Fibroblast of the aortic adventitia (primary cell): ENCODE measurements around the gene PLCD1. TPM values are rescaled to one million over a fixed set of nuclear protein-coding genes. Genes with fewer than 3 reads are reported as not detected.

ENCODE experiments used
- DNase-seq: peaks from one replicate; pipeline ENCODE4 v3.0.0-alpha.2; 2010; ENCODE audit warnings: low read depth
- H3K4me3 ChIP-seq: 2 replicates; pipeline ENCODE4 v1.5.1; 2011; ENCODE audit warnings: low read depth, mild to moderate bottlenecking, control low read depth, low read length, moderate library complexity
- CTCF ChIP-seq: IDR thresholded peaks from 2 replicates; pipeline ENCODE4 v1.5.1; 2011; ENCODE audit warnings: mild to moderate bottlenecking, low read length, control low read depth, inconsistent platforms; ENCODE audit not compliant: insufficient read depth
- total RNA-seq: library from RNA; depleted of rRNA; stranded (reverse); fragments of >200 nt; gene quantifications from 2 replicates; pipeline ENCODE4 v1.2.3, GENCODE V29; 2012; ENCODE audit warnings: low replicate concordance

The PLCD1 gene
- total RNA-seq, 1 donor, result 28.3 TPM

GRCh38 chr3:38000965-38001455, 28.4 kb downstream of the PLCD1 start:
- DNase-seq, result no peak
- no peak for TF ChIP-seq CTCF
- H3K4me3 ChIP-seq, result no peak overlapping the region

- H3K4me3 ChIP-seq, result no peak overlapping the region
- no peak for DNase-seq
- no peak for TF ChIP-seq CTCF
Measured at GRCh38 chr3:38000242-38000916, 29.1 kb downstream of the PLCD1 start.

DNA sequence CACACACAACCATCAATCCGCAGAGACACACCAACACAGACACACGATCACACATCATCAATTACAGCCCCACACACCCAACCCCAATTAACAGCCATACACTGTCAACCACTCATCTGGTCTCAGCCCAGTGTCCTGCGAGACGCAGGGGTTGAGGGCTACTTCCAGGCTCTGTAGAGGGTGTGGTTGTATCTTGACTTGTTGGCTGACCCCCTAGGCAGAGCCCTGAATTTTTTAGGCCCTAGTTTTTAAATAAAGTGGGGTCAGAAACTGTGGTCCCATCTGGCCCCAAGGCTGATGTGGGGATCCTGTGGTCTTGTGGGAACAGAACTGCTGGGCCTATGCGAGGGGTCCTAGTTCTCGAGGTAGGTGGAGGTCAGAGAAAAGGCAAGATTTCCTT, 29.6 kb downstream of the PLCD1 start:
- TF ChIP-seq CTCF, result no peak
- H3K4me3 ChIP-seq, result no peak overlapping the region
- no peak for DNase-seq

GRCh38 chr3:37997791-37998370, 31.6 kb downstream of the PLCD1 start:
- TF ChIP-seq CTCF, result no peak
- H3K4me3 ChIP-seq, result no peak overlapping the region
- no peak for DNase-seq

- H3K4me3 ChIP-seq, result no peak overlapping the region
- DNase-seq, result no peak
- no peak for TF ChIP-seq CTCF
Measured at GRCh38 chr3:37997342-37997741, 32.1 kb downstream of the PLCD1 start.

- TF ChIP-seq CTCF, result peak; percentile 94
- DNase-seq, result peak; percentile 79
- H3K4me3 ChIP-seq, result no peak overlapping the region
Measured at GRCh38 chr3:37996785-37997301, 32.6 kb downstream of the PLCD1 start.
